ENCODE results near the gene MINAR1. TPM values are rescaled to one million over a fixed set of nuclear protein-coding genes. Genes with fewer than 3 reads are reported as not detected.

MINAR1 gene, protein sequence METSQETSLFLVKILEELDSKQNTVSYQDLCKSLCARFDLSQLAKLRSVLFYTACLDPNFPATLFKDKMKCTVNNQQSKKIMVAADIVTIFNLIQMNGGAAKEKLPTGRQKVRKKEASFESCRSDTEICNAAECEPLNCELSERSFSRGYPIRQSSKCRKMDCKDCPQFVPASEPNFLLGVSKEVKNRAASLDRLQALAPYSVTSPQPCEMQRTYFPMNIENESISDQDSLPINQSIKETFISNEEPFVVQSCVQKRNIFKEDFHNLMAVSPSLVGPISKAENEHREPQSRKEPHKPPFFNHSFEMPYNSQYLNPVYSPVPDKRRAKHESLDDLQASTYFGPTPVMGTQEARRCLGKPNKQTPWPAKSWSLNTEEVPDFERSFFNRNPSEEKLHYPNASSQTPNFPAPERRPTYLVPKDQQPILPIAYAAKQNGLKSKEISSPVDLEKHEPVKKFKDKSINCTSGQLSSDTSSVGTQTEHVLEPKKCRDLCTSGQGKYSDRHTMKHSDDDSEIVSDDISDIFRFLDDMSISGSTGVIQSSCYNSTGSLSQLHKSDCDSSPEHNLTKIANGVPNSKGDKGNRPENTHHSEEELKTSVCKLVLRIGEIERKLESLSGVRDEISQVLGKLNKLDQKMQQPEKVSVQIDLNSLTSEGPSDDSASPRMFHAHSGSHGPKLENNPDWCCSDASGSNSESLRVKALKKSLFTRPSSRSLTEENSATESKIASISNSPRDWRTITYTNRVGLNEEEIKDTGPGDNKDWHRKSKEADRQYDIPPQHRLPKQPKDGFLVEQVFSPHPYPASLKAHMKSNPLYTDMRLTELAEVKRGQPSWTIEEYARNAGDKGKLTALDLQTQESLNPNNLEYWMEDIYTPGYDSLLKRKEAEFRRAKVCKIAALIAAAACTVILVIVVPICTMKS
- total RNA-seq (2016; rRNA removed; fragmentation: Illumina TruSeq; extraction: Trizol), result 0.13 and 0.15 TPM in 2 replicates
- total RNA-seq (2016; cell fraction: cytosol; rRNA removed; fragmentation: Illumina TruSeq; extraction: Trizol; ENCODE audit: low read depth), result 0.09 and 0.20 TPM in 2 replicates
- total RNA-seq (2016; cell fraction: insoluble cytoplasmic fraction; rRNA removed; fragmentation: Illumina TruSeq; extraction: Trizol), result 0.07 and 0.15 TPM in 2 replicates
- total RNA-seq (2016; cell fraction: membrane; rRNA removed; fragmentation: Illumina TruSeq; extraction: Trizol), result 0.22 and 0.28 TPM in 2 replicates
- total RNA-seq (2016; cell fraction: nucleus; rRNA removed; fragmentation: Illumina TruSeq; extraction: Trizol), result 0.19 and 0.22 TPM in 2 replicates
- 0.16 and 0.18 TPM in 2 replicates for polyA plus RNA-seq (2011; rRNA removed)
- 0.07 and 0.15 TPM in 2 replicates for polyA plus RNA-seq (2011; cell fraction: cytosol; rRNA removed)
- polyA plus RNA-seq (2011; cell fraction: nucleus; rRNA removed), result 0.34 and 0.52 TPM in 2 replicates
- polyA plus RNA-seq (2012), result 0.23 and 0.40 TPM in 2 replicates
- polyA plus RNA-seq (2016; cell fraction: cytosol; fragmentation: Illumina TruSeq; extraction: Trizol; ENCODE audit: low read depth), result 0.02 TPM in 1 of 2 replicates, not detected in the other
- 0.07 and 0.09 TPM in 2 replicates for polyA plus RNA-seq (2016; cell fraction: insoluble cytoplasmic fraction; fragmentation: Illumina TruSeq; extraction: Trizol; ENCODE audit: low read depth)
- polyA plus RNA-seq (2016; cell fraction: membrane; fragmentation: Illumina TruSeq; extraction: Trizol; ENCODE audit: low read depth), result 0.05 and 0.07 TPM in 2 replicates
- 0.18 and 0.19 TPM in 2 replicates for polyA plus RNA-seq (2016; cell fraction: nucleus; fragmentation: Illumina TruSeq; extraction: Trizol; ENCODE audit: insufficient read depth, low read depth)
- polyA minus RNA-seq (2011; rRNA and poly(A)+ RNA removed; ENCODE audit: low replicate concordance), result 0.24 and 0.87 TPM in 2 replicates
- polyA minus RNA-seq (2011; cell fraction: cytosol; rRNA and poly(A)+ RNA removed), result 0.18 and 0.30 TPM in 2 replicates
- polyA minus RNA-seq (2011; cell fraction: nucleus; rRNA and poly(A)+ RNA removed), result 0.50 and 0.64 TPM in 2 replicates
- Bru-seq, nascent RNA, result percentile 30 among the genes with signal in this experiment
- BruChase-seq, experiment 1, labeled RNA remaining after a 6-hour chase, result percentile 37 among the genes with signal in this experiment
- percentile 38 among the genes with signal in this experiment for BruChase-seq, experiment 2, labeled RNA remaining after a 2-hour chase
- long read RNA-seq, experiment 1, result 0 reads
- long read RNA-seq, experiment 2, partial matches to known transcripts, result 0 of 2 reads
- long read RNA-seq, experiment 2, other reads (novel, unspliced or antisense), result 2 of 2 reads

- ATAC-seq (peak; percentile 88), FAIRE-seq (no peak), DNase-seq (ENCODE audit: low spot score) (peak; percentile 6)
- H3K4me3 ChIP-seq (replicated peaks in 1 of 3; ENCODE audit: insufficient read depth in 1 of 3, low read depth in 2 of 3, low read length in 3 of 3), result peak within 1 kb of the TSS; percentile 12 to 64 (median 16); a peak in 3 of 6 replicates
- H3K9me3 ChIP-seq (ENCODE audit: low read length), result no peaks in the 10 kb centered on the region
- H4K20me1 ChIP-seq (ENCODE audit: insufficient read depth, low read length), result 0 out of 2 replicates have a peak, but pooled peaks cover 2% of the 10 kb centered on the region
- POLR2A ChIA-PET, result no interaction called here
- CTCF ChIA-PET (ENCODE audit: low intra/inter-chr PET ratio, low total read pairs), result interaction anchor here (1.7 kb wide), 1 partner anchor 164 kb away, joined by 4 read pairs; no protein-coding TSS in a partner anchor
- intact Hi-C loops (cut with micrococcal nuclease; ENCODE audit: unreplicated experiment) (loop anchor here (1.0 kb wide), 1 partner anchor 38 kb away; no protein-coding TSS in a partner anchor), in situ Hi-C loops (cut with HindIII; ENCODE audit: extremely low pct_ligation_motif_present, low pct_unique_long_range_greater_than_20kb) (no loop called here)
- no TSS peak for BruUV-seq (replicated peaks)
- WGBS (ENCODE audit: low lambda C conversion rate), result 0% methylated on average over 6 of the region's 84 CpGs
- no peak within 1 kb of the TSS for H2AFZ ChIP-seq (ENCODE audit: low read length)
- H3K27ac ChIP-seq (ENCODE audit: extremely low read length, insufficient read depth, low read length), result no peak within 1 kb of the TSS
- H3K9ac ChIP-seq (ENCODE audit: insufficient read depth, low read depth, low read length), result no peak within 1 kb of the TSS
- H3K36me3 ChIP-seq (replicated peaks in 1 of 2; ENCODE audit: control insufficient read depth in 1 of 2, insufficient read depth in 2 of 2, low read length in 2 of 2), result no peaks in the 10 kb centered on the region
- 0 out of 2 replicates have a peak, but pooled peaks cover 5% of the 10 kb centered on the region for H3K4me1 ChIP-seq (ENCODE audit: insufficient read depth, low read length)
- peak within 1 kb of the TSS; percentile 58 for H3K4me2 ChIP-seq (ENCODE audit: low read depth, low read length)
- no peaks in the 10 kb centered on the region for H3K79me2 ChIP-seq (ENCODE audit: insufficient read depth, low read length)
- H3K27me3 ChIP-seq (ENCODE audit: control insufficient read depth in 1 of 2, insufficient read depth in 2 of 2, low read length in 2 of 2), result peaks cover 7 to 68% of the 10 kb centered on the region in 2 experiments; a peak in 4 of 5 replicates
- TF ChIP-seq ZSCAN31 (CRISPR knock-in tag; IDR thresholded peaks at IDR 0.05; ENCODE audit: low read depth) (0 out of 2 replicates have a peak, but pooled peaks have one; percentile 33), GATAD2A (CRISPR knock-in tag; IDR thresholded peaks at IDR 0.05) (no peak), ZNF512 (CRISPR knock-in tag; IDR thresholded peaks at IDR 0.05) (no peak), SRF (IDR thresholded peaks at IDR 0.05; ENCODE audit: low read depth, low read length) (no peak), KLF16 (CRISPR knock-in tag; IDR thresholded peaks at IDR 0.05) (no peak), GFI1 (CRISPR knock-in tag; IDR thresholded peaks at IDR 0.05; ENCODE audit: borderline replicate concordance) (no peak)
- TF ChIP-seq, protein P1, sequence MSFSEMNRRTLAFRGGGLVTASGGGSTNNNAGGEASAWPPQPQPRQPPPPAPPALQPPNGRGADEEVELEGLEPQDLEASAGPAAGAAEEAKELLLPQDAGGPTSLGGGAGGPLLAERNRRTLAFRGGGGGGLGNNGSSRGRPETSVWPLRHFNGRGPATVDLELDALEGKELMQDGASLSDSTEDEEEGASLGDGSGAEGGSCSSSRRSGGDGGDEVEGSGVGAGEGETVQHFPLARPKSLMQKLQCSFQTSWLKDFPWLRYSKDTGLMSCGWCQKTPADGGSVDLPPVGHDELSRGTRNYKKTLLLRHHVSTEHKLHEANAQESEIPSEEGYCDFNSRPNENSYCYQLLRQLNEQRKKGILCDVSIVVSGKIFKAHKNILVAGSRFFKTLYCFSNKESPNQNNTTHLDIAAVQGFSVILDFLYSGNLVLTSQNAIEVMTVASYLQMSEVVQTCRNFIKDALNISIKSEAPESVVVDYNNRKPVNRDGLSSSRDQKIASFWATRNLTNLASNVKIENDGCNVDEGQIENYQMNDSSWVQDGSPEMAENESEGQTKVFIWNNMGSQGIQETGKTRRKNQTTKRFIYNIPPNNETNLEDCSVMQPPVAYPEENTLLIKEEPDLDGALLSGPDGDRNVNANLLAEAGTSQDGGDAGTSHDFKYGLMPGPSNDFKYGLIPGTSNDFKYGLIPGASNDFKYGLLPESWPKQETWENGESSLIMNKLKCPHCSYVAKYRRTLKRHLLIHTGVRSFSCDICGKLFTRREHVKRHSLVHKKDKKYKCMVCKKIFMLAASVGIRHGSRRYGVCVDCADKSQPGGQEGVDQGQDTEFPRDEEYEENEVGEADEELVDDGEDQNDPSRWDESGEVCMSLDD (CRISPR knock-in tag; IDR thresholded peaks at IDR 0.05; ENCODE audit: borderline replicate concordance), result peak; percentile 18; the same call in 1 of the 2 replicates
- TF ChIP-seq, protein P2, sequence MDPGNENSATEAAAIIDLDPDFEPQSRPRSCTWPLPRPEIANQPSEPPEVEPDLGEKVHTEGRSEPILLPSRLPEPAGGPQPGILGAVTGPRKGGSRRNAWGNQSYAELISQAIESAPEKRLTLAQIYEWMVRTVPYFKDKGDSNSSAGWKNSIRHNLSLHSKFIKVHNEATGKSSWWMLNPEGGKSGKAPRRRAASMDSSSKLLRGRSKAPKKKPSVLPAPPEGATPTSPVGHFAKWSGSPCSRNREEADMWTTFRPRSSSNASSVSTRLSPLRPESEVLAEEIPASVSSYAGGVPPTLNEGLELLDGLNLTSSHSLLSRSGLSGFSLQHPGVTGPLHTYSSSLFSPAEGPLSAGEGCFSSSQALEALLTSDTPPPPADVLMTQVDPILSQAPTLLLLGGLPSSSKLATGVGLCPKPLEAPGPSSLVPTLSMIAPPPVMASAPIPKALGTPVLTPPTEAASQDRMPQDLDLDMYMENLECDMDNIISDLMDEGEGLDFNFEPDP (CRISPR knock-in tag; conservative IDR thresholded peaks at IDR 0.05), result no peak
Measured at GRCh38 chr15:79431636-79432344, at the start of gene MINAR1. MINAR1 (plus strand) TSS chr15:79432336; CDS start chr15:79456148, 23,812 bp downstream.
